SIG-M5 (cell line): ENCODE results near the gene TCF7.

Experiments
- DNase-seq: peaks from one replicate; lab custom pipeline; 2025; lab: John Stamatoyannopoulos, UW

Gene TCF7

GRCh38 chr5:134113902-134114875 lies at the start of gene TCF7:
Gene TCF7, plus strand, starts transcription at chr5:134114681. Its CDS starts 226 bp downstream, at chr5:134114907.
- DNase-seq, result peak; percentile 10

GRCh38 chr5:134069553-134069952 lies 44.9 kb upstream of the TCF7 start:
- no peak for DNase-seq

GRCh38 chr5:134070725-134071613 lies 43.5 kb upstream of the TCF7 start:
- no peak for DNase-seq

- no peak for DNase-seq
Measured at GRCh38 chr5:134071614-134072207, 42.8 kb upstream of the TCF7 start.

GRCh38 chr5:134072471-134073210 lies 41.8 kb upstream of the TCF7 start:
- DNase-seq, result no peak

GRCh38 chr5:134073404-134073803 lies 41.1 kb upstream of the TCF7 start:
- no peak for DNase-seq

GRCh38 chr5:134075102-134075501 lies 39.4 kb upstream of the TCF7 start:
- no peak for DNase-seq

- DNase-seq, result no peak
Measured at GRCh38 chr5:134077926-134078580, 36.4 kb upstream of the TCF7 start.

GRCh38 chr5:134079748-134080581 lies 34.5 kb upstream of the TCF7 start:
- DNase-seq, result no peak

GRCh38 chr5:134082264-134082992 lies 32.1 kb upstream of the TCF7 start:
- DNase-seq, result no peak

GRCh38 chr5:134083517-134083916 lies 31.0 kb upstream of the TCF7 start:
- DNase-seq, result no peak

- DNase-seq, result no peak
Measured at GRCh38 chr5:134084022-134084565, 30.4 kb upstream of the TCF7 start.

- no peak for DNase-seq
Measured at GRCh38 chr5:134084570-134084969, 29.9 kb upstream of the TCF7 start.

- DNase-seq, result no peak
Measured at GRCh38 chr5:134085411-134085810, 29.1 kb upstream of the TCF7 start.

- no peak for DNase-seq
Measured at GRCh38 chr5:134086225-134086942, 28.1 kb upstream of the TCF7 start.

- no peak for DNase-seq
Measured at GRCh38 chr5:134086943-134087305, 27.6 kb upstream of the TCF7 start.

- no peak for DNase-seq
Measured at GRCh38 chr5:134088291-134088690, 26.2 kb upstream of the TCF7 start.

GRCh38 chr5:134088994-134089560 lies 25.4 kb upstream of the TCF7 start:
- DNase-seq, result no peak
